ENCODE results near the gene CNBD2.
"Not testable (repeated sequence)": the region's sequence is repeated elsewhere in the genome, so short reads cannot be mapped to it uniquely, and the experiment has no call there.

The CNBD2 gene

DNA sequence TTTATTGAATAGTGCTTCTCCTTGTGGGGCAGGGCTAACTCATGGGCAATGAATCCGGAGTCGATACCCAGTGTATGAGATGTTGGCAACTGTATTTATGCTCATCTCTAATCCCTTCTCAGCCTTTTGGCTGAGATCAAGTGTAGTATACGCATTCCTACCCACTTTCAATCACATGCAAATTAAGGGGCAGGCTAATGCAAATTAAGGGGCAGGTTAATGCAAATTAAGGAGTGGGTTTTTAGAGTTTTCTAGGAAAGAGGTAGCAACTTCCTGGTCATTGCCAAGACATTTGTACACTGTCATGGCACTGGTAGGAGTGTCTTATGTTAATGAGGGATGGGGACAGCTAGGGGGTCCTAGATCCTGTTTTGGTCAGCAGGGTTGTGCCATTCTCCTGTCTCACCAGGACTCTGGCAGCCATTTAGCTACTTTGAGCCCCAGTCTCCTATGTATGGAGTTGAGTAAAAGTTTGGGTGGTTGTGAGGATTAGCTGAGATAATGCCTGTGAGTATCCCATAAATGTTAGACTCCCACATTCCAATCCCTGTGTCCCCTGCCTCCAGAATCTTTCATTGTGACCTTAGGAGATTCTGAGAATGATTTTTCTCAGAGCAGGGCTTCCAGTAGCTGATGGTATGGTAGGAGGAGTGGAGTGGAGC is at the start of gene CNBD2:
TSS of gene CNBD2 (plus strand) at position 612 of the 662 bp plus-strand sequence. CDS start 173 bp downstream, outside the sequence.
- in situ Hi-C loops (cut with HindIII; ENCODE audit: low pct_ligation_motif_present, low pct_unique_long_range_greater_than_20kb, low sequenced_read_pairs) = no loop called here
- DNase-seq = no peak

DNA sequence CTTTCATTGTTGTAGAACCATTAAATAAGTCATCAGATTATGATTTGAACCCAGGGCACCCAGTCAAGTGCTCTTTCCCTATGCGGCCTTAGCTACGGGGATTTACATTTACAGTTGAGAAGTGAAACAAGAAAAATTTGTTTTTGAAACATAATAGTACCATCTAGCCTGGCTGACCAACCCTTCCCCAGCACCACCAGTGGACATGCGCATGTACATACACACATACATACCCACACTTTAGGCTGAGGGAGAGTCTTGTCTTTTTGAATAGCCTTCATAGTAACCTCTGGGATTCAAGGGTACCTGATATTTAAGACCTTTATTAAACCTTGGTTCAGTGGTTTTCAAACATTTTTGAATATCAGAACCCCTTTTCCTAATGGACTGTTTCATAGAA is 47.9 kb upstream of the CNBD2 start:
- in situ Hi-C loops (cut with HindIII; ENCODE audit: low pct_ligation_motif_present, low pct_unique_long_range_greater_than_20kb, low sequenced_read_pairs) = no loop called here
- DNase-seq = no peak

DNA sequence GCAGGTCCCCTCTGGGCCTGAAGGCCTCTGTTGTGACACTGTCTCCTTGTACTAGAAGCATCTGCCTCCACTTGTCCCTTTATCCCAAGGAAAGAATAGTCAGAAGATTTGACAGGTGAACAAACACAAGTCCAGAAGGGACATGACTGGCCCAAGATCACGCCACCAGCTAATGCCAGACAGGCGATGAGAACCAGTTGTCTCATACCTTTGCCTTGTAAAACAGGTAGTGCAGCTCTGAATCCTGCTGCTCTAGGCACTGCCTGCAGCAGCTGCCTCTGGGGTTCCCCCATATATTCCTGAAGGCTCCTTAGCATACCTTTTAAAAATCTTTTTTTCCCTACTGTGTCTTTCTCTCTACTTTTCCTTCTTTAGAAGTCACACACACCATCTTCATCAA is 39.1 kb upstream of the CNBD2 start:
- in situ Hi-C loops (cut with HindIII; ENCODE audit: low pct_ligation_motif_present, low pct_unique_long_range_greater_than_20kb, low sequenced_read_pairs) = no loop called here
- no peak for DNase-seq

DNA sequence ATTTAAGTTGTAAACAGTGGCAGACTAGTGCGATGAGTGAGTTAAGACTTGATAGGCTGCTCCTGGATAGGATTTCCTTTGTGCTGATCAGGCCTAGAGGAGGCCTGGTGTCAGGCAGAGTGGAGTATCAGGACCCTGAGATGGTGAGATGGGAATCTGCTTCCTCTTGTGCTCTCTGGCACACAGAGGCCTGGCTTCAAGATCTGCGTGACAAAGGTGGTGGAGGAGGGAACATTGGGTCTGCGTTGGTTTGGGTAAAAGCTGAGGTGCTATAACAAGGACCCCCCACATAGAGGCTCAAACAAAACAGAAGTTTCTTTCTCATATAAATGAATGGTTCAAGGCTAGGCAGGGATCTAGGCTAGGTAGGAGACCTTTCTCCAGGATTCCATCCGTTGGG is 34.3 kb upstream of the CNBD2 start:
- no peak for DNase-seq
- in situ Hi-C loops (cut with HindIII; ENCODE audit: low pct_ligation_motif_present, low pct_unique_long_range_greater_than_20kb, low sequenced_read_pairs) = no loop called here

DNA sequence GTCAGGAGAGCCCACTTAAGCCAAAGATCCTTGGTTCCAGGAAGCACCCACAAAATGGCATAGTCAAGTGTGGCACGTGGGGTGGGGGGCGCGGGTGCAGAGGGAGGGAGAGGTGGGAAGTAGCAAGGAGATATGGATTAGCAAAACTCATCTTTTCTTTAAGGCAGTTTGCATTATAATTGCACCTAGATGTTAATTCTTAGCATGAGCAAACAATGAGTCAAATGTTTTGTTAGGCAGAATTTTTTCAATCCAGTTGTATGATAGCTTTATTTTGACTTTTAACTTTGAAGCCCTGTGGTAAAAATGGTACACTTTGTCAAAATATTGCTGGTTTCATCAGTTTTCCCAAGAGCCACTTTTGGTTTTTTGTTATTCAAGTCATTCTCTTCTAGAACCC is 29.1 kb upstream of the CNBD2 start:
- in situ Hi-C loops (cut with HindIII; ENCODE audit: low pct_ligation_motif_present, low pct_unique_long_range_greater_than_20kb, low sequenced_read_pairs) = no loop called here

DNA sequence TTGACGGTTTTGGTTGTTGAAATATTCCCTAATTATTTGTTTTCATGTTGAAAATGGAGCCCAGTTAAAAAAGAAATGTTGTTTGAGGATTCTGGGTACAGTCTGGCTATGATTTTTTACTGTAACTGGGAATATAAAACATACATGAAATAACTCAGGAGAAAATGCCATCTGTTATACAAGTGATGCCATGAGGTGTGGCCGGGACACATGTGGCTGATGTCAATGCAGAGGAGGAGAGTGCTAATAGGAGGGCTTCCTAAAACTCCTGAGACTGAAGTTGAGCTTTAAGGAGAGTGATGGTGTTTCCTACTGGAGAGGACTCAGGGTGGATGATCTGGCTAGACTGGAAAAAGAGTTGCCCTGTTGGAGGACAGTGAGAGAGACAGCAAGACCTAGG is 26.8 kb upstream of the CNBD2 start:
- no peak for DNase-seq
- in situ Hi-C loops (cut with HindIII; ENCODE audit: low pct_ligation_motif_present, low pct_unique_long_range_greater_than_20kb, low sequenced_read_pairs) = no loop called here

More for the DNA sequence above, 29.1 kb upstream of the CNBD2 start:
- no peak for DNase-seq

DNA sequence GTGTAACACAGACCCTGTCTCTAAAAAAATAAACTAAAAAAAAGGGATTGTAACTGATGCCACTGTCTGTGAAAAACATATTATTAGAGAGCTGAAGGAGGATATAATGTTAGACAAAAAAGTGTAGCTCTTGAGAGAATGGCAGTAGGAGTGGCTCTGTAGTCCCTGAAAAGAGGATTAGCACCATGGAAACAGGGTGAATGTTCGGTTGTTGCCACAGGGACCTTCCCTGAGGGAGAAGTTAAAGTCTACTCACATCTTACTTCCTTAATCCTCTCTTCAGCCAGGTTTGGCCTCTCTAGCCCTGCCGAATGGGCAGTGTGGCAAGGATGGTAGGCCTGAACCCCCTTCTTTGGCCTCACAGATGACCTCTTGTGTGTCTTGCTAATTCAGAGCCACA is 26.1 kb upstream of the CNBD2 start:
- in situ Hi-C loops (cut with HindIII; ENCODE audit: low pct_ligation_motif_present, low pct_unique_long_range_greater_than_20kb, low sequenced_read_pairs) = no loop called here

DNA sequence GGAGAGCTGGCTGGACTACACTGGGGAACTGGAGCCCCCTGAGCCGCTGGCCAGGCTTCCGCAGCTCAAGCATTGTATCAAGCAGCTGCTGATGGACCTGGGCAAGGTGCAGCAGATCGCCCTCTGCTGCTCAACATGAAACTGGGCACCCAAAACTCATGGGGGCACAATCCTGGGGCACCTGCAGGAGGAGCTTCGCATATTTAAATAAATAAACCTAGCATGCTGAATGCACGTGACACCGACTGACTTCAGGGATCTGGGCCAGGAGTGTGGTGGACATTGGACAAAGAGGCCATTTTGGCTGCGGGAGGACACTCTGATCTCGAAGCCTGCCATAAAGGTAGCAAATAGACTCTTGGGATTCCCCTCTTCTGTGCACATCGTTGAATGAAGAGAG is 20.9 kb upstream of the CNBD2 start:
- in situ Hi-C loops (cut with HindIII; ENCODE audit: low pct_ligation_motif_present, low pct_unique_long_range_greater_than_20kb, low sequenced_read_pairs) = no loop called here
- DNase-seq = peak; percentile 36

More for the DNA sequence above, 26.1 kb upstream of the CNBD2 start:
- no peak for DNase-seq

DNA sequence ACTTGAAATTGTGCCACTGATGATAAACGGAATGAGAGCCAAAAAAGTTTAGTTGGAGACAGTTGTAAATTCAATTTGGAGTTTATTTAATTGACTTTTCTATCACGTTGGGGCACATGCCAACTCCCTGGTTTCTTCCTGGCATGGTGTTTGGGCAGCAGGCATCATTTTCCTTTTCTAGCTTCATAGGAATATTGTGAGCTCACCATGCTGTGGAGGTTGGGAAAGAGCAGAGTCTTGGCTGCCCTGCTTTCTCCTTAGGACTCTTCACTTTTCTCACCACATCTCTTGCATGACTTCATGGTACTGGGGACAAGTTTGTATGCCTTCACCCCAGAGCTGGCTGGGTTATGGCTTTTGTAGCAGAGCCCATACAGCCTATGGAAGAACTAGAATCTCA is 20.5 kb upstream of the CNBD2 start:
- peak; percentile 24 for DNase-seq
- in situ Hi-C loops (cut with HindIII; ENCODE audit: low pct_ligation_motif_present, low pct_unique_long_range_greater_than_20kb, low sequenced_read_pairs) = no loop called here

DNA sequence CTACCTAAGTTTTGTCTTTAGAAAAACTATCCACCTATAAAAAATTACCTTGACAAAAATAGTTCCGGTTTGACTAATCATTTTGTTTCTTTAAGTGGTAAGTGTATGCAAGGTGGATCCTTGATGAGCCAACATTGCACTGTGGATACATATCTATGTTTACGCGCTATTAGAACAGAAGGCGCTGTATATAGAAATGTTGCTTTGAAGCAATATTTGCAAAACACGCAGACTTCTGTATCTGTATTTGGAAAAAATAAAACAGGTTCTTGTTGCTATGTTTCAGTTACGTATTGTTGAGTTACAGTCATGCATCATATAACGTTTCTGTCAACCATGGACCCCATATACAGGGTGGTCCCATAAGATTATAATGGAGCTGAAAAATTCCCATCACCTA is 18.3 kb upstream of the CNBD2 start:
- no peak for DNase-seq
- in situ Hi-C loops (cut with HindIII; ENCODE audit: low pct_ligation_motif_present, low pct_unique_long_range_greater_than_20kb, low sequenced_read_pairs) = no loop called here

DNA sequence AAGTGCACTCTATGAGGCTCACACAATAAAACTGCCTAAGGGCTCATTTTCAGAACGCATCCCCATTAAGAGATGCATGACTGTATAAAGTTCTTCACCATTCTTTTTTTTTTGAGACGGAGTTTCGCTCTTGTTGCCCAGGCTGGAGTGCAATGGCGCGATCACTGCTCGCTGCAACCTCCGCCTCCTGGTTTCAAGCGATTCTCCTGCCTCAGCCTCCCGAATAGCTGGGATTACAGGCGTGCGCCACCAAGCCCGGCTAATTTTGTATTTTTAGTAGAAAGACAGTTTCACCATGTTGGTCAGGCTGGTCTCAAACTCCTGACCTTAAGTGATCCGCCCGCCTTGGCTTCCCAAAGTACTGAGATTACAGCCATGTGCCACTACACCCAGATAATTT is 16.3 kb upstream of the CNBD2 start:
- DNase-seq; in situ Hi-C loops (cut with HindIII; ENCODE audit: low pct_ligation_motif_present, low pct_unique_long_range_greater_than_20kb, low sequenced_read_pairs): not testable (repeated sequence)

DNA sequence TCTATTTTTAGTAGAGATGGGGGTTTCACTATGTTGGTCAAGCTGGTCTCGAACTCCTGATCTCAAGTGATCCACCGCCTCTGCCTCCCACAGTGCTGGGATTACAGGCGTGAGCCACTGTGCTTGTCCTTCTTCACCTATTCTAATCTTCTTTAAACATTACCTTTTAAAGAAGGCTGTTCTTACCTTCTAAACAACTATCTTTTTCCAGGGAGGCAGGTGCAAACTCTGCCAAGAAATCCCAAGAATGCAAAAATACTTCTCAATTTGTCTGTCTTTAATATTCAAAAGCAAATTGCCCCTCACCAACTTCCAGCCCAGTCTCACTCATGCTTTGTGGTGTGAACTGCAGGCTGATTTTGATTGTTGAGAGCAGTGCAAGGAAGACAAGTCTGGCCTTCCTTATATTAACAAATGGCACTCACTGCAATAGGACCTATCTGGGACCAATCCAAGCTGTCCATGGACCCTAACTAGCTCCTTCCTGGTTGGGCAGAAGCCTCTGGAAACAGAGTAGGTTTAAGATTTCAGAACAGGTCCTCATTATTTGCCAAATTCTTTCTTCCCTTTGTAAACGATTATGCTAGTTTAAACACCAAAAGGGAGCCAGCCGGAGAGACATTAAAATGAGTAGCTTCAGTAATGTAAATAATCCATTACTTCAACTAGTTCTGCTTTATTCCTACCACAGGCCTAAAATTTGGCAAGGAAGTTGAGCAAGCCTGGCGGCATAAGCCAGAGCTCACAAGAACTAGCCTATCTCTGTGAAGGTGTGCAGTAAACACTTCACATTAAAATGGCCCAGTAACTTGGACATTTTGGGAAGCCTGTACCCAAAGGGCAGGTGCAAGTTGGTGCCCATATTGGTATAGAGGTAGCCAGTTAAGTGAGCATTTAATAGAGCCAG is 15.7 kb upstream of the CNBD2 start:
- in situ Hi-C loops (cut with HindIII; ENCODE audit: low pct_ligation_motif_present, low pct_unique_long_range_greater_than_20kb, low sequenced_read_pairs) = no loop called here
- DNase-seq = peak; percentile 41

DNA sequence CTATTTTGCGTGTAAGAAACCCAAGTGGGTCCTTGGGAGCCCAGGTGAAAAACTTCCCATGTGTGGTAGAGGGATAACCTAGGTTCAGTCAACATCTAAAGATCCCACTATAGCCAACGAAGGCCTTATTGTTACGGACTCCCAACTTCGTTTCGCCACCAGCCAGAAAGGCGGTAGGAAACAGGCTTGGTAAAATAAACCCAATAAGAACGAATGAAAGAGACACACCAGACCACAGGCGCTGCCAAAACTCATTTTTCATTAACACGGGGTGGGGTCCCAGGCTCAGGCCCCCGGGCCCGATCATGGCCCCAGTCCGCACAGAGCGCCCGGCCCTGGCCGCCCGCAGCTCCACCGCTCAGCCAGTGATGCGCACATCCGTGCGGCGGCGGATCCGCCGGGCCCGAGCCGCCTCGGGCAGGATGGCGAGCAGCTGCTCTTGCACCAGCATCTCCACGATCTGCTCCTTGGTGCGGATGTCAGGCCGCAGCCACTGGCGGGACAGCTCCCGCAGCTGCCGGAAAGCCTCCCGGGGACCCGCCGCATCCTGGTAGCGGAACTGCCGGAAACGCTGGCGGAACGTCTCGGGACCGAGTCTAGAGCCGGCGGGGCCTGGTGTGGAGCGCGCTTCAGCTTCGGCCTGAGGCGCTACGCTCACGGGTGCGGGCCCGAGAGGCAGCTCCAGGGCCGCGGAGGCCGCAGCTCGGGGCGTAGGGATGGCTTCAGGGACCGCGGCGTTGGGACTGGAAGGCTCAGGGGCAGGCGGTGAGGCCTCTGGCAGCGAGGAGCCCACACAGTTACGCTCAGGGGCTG is 14.8 kb upstream of the CNBD2 start:
- in situ Hi-C loops (cut with HindIII; ENCODE audit: low pct_ligation_motif_present, low pct_unique_long_range_greater_than_20kb, low sequenced_read_pairs) = no loop called here
- peak; percentile 35 for DNase-seq

DNA sequence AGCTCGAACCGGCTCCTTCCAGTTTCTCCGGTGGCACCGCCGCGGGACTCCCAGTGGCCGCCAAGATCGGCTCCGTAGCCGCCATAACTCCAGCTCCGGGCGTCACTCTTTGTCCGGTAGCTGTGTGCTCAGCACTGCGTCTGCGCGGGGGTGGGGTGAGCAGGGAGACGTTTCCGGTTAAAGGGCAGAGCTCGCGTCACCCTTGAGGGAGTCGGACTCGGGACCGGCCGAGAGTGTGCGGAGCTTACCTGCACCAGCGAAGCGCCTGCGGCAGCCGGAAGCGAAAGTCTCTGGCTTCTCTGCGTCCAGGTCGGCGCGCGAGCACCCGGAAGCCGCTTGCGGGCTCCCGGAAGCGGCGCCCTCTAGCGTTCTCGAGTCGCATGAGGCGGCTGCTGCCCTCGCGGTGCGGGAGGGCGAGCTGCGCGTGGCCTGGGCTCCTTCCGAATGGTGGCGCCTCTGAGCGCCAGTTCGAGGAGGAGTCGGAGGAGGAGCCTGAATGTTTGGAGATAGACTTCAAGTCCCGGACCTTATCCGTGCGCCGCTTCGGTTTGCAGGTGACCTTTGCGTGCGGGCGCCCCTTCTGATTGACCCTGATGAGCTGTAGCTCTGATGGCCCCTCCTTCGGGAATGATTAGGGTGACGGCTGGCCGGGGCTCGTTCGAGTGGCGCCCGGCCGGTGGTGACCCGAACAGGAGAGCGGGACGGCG is 14.0 kb upstream of the CNBD2 start, which contains the start of gene SCAND1:
TSS of gene SCAND1 (minus strand) at position 303 of the 707 bp plus-strand sequence. CDS start at position 85, 218 bp downstream.
- DNase-seq = peak; percentile 95
- in situ Hi-C loops (cut with HindIII; ENCODE audit: low pct_ligation_motif_present, low pct_unique_long_range_greater_than_20kb, low sequenced_read_pairs) = no loop called here

DNA sequence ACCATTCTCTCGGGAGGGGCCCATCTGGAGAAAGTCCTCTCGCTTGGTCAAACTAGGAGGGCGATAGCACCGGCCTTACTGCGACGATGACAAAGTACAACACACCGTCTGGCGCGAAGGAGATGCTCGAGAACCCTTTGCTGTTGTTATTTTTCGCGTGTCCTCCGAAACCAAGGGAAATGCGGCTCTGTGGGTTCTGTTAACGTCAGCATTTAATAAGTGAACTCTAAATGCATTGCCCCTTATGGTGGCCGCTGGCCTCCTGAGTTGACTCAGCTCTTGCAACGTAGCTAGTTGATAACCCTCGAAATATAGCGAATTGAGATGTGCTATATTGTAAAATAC is 13.5 kb upstream of the CNBD2 start:
- in situ Hi-C loops (cut with HindIII; ENCODE audit: low pct_ligation_motif_present, low pct_unique_long_range_greater_than_20kb, low sequenced_read_pairs) = no loop called here
- DNase-seq = peak; percentile 44

DNA sequence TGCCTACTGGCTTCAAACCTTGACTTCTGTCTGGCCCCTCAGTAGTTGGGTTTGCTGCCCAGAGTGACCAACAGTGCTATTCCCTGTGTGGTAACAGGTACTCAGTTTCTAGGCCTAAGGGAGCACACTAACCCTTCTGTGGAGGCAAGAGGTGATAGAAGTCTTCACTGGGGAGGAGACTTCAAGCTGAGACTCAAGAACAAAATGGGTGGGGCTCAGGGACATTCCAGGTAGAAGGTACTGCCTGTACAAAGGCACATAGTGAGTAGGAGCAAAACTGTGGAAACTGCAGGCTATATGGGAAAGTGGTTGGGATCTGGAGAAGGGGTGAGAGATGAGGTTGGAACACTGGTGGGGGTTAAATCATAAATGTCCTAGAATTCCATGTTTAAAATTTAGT is 11.8 kb upstream of the CNBD2 start:
- DNase-seq = no peak
- in situ Hi-C loops (cut with HindIII; ENCODE audit: low pct_ligation_motif_present, low pct_unique_long_range_greater_than_20kb, low sequenced_read_pairs) = no loop called here

DNA sequence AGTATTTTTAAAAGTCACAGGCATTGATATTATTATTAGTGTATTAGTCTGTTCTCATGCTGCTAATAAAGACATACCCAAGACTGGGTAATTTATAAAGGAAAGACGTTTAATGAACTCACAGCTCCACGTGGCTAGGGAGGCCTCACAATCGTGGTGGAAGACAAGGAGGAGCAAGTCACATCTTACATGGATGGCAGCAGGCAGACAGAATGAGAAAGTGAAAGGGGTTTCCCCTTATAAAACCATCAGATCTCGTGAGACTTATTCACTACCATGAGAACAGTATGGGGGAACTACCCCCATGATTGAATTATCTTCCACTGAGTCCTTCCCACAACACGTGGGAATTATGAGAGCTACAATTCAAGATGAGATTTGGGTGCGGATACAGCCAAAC is 9.1 kb upstream of the CNBD2 start:
- DNase-seq; in situ Hi-C loops (cut with HindIII; ENCODE audit: low pct_ligation_motif_present, low pct_unique_long_range_greater_than_20kb, low sequenced_read_pairs): not testable (repeated sequence)

DNA sequence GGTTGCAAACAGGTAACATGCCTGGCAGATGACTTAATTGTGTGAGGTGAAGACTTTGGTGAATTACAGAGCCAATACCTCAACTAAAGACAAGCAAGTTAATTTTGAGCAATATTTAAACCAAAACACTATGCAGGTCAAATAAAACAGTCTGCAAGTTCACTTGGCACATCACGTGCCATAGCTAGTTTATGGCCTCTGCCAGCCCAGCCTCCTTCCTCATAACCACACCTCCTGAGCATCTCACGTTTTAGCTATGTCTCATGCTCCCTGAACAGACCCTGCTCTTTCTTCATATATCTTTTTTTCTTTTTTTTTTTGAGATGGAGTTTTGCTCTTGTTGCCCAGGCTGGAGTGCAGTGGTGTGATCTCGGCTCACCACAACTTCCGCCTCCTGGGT is 4.5 kb upstream of the CNBD2 start:
- DNase-seq = no peak
- in situ Hi-C loops (cut with HindIII; ENCODE audit: low pct_ligation_motif_present, low pct_unique_long_range_greater_than_20kb, low sequenced_read_pairs) = no loop called here

Measured in ACHN (cell line).